NCI-H146 treated with DMSO at 0.1 percent for 48 hours (cell line): ENCODE measurements around the gene CGB3.

ENCODE experiments used
- DNase-seq: peaks from one replicate; lab custom pipeline; 2025; ENCODE audit not compliant: unreplicated experiment; lab: John Stamatoyannopoulos, UW

Gene CGB3

GRCh38 chr19:48988860-48989259 is 35.3 kb downstream of the CGB3 start:
- DNase-seq: no peak

- DNase-seq: no peak
These were observed 35.8 kb downstream of the CGB3 start for GRCh38 chr19:48988286-48988685.

- no peak for DNase-seq
These were observed 36.8 kb downstream of the CGB3 start for GRCh38 chr19:48987323-48987722.

- DNase-seq: no peak
These were observed 37.9 kb downstream of the CGB3 start for GRCh38 chr19:48986211-48986610.

GRCh38 chr19:48985711-48986110 is 38.4 kb downstream of the CGB3 start:
- DNase-seq: no peak

- no peak for DNase-seq
These were observed 41.9 kb downstream of the CGB3 start for GRCh38 chr19:48982280-48982679.

GRCh38 chr19:48977061-48977460 is 47.1 kb downstream of the CGB3 start:
- DNase-seq: no peak

GRCh38 chr19:48975947-48976847 is 47.9 kb downstream of the CGB3 start:
- no peak for DNase-seq
